Measurements from ENCODE around the gene CC2D2B. TPM values are rescaled to one million over a fixed set of nuclear protein-coding genes. Genes with fewer than 3 reads are reported as not detected.

The CC2D2B gene
- total and polyA plus RNA-seq, 2 of the 13 experiments (the other 11 are each of a cell fraction or from before 2014, with no cell fraction given) = 0.20 TPM; not detected in 1

DNA sequence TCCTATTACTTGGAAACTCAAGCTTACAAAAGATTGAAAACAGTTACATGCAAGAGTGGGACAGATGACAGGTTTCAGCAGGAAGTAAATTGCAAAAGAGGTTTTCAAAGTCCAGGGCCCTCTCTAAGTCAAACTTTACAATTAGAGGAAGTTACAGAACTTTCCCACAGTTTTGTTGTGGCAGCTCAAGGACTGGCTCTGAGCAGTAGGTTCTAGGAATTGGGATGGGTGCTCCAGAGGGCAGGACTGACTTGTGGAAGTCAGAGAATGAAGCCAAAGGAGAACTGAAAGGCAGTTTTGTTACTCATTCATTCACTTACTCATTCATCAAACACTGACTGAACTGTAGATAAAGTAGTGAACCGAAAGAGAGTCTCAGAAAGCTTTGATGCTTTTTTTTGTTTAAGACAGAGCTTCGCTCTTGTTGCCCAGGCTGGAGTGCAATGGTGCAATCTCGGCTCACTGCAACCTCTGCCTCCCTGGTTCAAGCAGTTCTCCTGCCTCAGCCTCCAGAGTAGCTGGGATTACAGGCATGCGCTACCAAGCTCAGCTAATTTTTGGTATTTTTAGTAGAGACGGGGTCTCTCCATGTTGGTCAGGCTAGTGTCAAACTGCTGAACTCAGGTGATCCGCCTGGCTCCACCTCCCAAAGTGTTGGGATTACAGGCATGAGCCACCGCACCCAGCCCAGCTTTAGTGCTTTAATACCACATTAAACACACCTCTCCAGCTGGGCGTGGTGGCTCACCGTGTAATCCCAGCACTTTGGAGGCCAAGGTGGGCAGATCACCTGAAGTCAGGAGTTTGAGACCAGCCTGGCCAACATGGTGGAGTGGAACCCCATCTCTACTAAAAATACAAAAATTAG lies 68.8 kb downstream of the CC2D2B start (continued):
- TF ChIP-seq, protein P1, sequence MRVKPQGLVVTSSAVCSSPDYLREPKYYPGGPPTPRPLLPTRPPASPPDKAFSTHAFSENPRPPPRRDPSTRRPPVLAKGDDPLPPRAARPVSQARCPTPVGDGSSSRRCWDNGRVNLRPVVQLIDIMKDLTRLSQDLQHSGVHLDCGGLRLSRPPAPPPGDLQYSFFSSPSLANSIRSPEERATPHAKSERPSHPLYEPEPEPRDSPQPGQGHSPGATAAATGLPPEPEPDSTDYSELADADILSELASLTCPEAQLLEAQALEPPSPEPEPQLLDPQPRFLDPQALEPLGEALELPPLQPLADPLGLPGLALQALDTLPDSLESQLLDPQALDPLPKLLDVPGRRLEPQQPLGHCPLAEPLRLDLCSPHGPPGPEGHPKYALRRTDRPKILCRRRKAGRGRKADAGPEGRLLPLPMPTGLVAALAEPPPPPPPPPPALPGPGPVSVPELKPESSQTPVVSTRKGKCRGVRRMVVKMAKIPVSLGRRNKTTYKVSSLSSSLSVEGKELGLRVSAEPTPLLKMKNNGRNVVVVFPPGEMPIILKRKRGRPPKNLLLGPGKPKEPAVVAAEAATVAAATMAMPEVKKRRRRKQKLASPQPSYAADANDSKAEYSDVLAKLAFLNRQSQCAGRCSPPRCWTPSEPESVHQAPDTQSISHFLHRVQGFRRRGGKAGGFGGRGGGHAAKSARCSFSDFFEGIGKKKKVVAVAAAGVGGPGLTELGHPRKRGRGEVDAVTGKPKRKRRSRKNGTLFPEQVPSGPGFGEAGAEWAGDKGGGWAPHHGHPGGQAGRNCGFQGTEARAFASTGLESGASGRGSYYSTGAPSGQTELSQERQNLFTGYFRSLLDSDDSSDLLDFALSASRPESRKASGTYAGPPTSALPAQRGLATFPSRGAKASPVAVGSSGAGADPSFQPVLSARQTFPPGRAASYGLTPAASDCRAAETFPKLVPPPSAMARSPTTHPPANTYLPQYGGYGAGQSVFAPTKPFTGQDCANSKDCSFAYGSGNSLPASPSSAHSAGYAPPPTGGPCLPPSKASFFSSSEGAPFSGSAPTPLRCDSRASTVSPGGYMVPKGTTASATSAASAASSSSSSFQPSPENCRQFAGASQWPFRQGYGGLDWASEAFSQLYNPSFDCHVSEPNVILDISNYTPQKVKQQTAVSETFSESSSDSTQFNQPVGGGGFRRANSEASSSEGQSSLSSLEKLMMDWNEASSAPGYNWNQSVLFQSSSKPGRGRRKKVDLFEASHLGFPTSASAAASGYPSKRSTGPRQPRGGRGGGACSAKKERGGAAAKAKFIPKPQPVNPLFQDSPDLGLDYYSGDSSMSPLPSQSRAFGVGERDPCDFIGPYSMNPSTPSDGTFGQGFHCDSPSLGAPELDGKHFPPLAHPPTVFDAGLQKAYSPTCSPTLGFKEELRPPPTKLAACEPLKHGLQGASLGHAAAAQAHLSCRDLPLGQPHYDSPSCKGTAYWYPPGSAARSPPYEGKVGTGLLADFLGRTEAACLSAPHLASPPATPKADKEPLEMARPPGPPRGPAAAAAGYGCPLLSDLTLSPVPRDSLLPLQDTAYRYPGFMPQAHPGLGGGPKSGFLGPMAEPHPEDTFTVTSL (CRISPR knock-in tag; IDR thresholded peaks at IDR 0.05; ENCODE audit: borderline replicate concordance) = peak; percentile 14; the same call in 1 of the 2 replicates
- TF ChIP-seq DR1 (CRISPR knock-in tag; IDR thresholded peaks at IDR 0.05) = no peak
- TF ChIP-seq EP300 (IDR thresholded peaks at IDR 0.05; ENCODE audit: low read depth in 2 of 2, low read length in 2 of 2) = peak in 1 of 2 experiments; percentile 27; a peak in 1 of 4 replicates
- no peak for TF ChIP-seq EP300 (CRISPR knock-in tag; IDR thresholded peaks at IDR 0.05; ENCODE audit: borderline replicate concordance)
- TF ChIP-seq ZNF7 (CRISPR knock-in tag; IDR thresholded peaks at IDR 0.05) = peak; percentile 97
- TF ChIP-seq CEBPG (CRISPR knock-in tag; IDR thresholded peaks at IDR 0.05) = peak; percentile 38; the same call in 1 of the 2 replicates
- TF ChIP-seq, protein P2, sequence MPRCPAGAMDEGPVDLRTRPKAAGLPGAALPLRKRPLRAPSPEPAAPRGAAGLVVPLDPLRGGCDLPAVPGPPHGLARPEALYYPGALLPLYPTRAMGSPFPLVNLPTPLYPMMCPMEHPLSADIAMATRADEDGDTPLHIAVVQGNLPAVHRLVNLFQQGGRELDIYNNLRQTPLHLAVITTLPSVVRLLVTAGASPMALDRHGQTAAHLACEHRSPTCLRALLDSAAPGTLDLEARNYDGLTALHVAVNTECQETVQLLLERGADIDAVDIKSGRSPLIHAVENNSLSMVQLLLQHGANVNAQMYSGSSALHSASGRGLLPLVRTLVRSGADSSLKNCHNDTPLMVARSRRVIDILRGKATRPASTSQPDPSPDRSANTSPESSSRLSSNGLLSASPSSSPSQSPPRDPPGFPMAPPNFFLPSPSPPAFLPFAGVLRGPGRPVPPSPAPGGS (CRISPR knock-in tag; IDR thresholded peaks at IDR 0.05) = no peak
- TF ChIP-seq ELF1 (CRISPR knock-in tag; IDR thresholded peaks at IDR 0.05) = peak; percentile 13; the same call in 1 of the 2 replicates
- TF ChIP-seq NPAS2 (CRISPR knock-in tag; IDR thresholded peaks at IDR 0.05; ENCODE audit: borderline replicate concordance) = no peak
- TF ChIP-seq ATF7-NPFF (CRISPR knock-in tag; IDR thresholded peaks at IDR 0.05; ENCODE audit: low read depth) = no peak
- no peak for TF ChIP-seq HDAC6 (IDR thresholded peaks at IDR 0.05; ENCODE audit: low read depth, low read length)
- peak; percentile 30; the same call in 1 of the 2 replicates for TF ChIP-seq SALL1 (CRISPR knock-in tag; IDR thresholded peaks at IDR 0.05)
- TF ChIP-seq, protein P3, sequence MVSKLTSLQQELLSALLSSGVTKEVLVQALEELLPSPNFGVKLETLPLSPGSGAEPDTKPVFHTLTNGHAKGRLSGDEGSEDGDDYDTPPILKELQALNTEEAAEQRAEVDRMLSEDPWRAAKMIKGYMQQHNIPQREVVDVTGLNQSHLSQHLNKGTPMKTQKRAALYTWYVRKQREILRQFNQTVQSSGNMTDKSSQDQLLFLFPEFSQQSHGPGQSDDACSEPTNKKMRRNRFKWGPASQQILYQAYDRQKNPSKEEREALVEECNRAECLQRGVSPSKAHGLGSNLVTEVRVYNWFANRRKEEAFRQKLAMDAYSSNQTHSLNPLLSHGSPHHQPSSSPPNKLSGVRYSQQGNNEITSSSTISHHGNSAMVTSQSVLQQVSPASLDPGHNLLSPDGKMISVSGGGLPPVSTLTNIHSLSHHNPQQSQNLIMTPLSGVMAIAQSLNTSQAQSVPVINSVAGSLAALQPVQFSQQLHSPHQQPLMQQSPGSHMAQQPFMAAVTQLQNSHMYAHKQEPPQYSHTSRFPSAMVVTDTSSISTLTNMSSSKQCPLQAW (CRISPR knock-in tag; IDR thresholded peaks at IDR 0.05) = 0 out of 2 replicates have a peak, but pooled peaks have one; percentile 36
- TF ChIP-seq ZSCAN29 (CRISPR knock-in tag; conservative IDR thresholded peaks at IDR 0.05) = no peak
- peak; percentile 40; the same call in 1 of the 2 replicates for TF ChIP-seq CEBPB (IDR thresholded peaks at IDR 0.05; ENCODE audit: borderline replicate concordance, low read depth, low read length)
- no peak for TF ChIP-seq ZNF780A (CRISPR knock-in tag; IDR thresholded peaks at IDR 0.05)
- TF ChIP-seq JDP2 (CRISPR knock-in tag; IDR thresholded peaks at IDR 0.05; ENCODE audit: borderline replicate concordance) = no peak
- no peak for TF ChIP-seq MED13 (CRISPR knock-in tag; IDR thresholded peaks at IDR 0.05)
- peak; percentile 48 for TF ChIP-seq BCL6 (CRISPR knock-in tag; IDR thresholded peaks at IDR 0.05)
- no peak for TF ChIP-seq EEA1 (CRISPR knock-in tag; IDR thresholded peaks at IDR 0.05; ENCODE audit: borderline replicate concordance)
